Panc1 (cell line): ENCODE data around the gene ART1. TPM values are rescaled to one million over a fixed set of nuclear protein-coding genes. Genes with fewer than 3 reads are reported as not detected.

Experiments
- ATAC-seq: fragments of 200-7000 bp; cut with Tn5 transposase; 2 replicates; pipeline ENCODE4 v1.9.1; 2020; ENCODE audit warnings: mild to moderate bottlenecking, moderate library complexity
- BruUV-seq: library from RNA; stranded (reverse); fragments of 400-500 nt; replicated peaks from 2 replicates; lab custom pipeline; 2021; lab: Mats Ljungman, UMichigan
- CTCF ChIA-PET: fragments of 300-600 bp; sonication (Branson Sonifier 250); formaldehyde crosslinking; loops from one replicate; lab custom pipeline; 2022; ENCODE audit warnings: antibody characterized with exemption; lab: Charles Lee
- POLR2A ChIA-PET: fragments of 300-600 bp; sonication (Branson Sonifier 250); formaldehyde crosslinking; loops from one replicate; lab custom pipeline; 2022; ENCODE audit warnings: antibody characterized with exemption; lab: Charles Lee
- DNase-seq: peaks from one replicate; pipeline ENCODE4 v3.0.0-alpha.2; 2010; ENCODE audit warnings: low read depth, low spot score
- H3K27ac ChIP-seq: 2 replicates; pipeline ENCODE4 v1.5.1; 2011; ENCODE audit warnings: mild to moderate bottlenecking, low read length, inconsistent platforms
- H3K27me3 ChIP-seq: fragments of 200-500 bp; sonication (Bioruptor generic); 2 replicates; pipeline ENCODE4 v1.6.0; 2014; ENCODE audit warnings: low read length, inconsistent platforms; ENCODE audit not compliant: control insufficient read depth, insufficient read depth
- H3K36me3 ChIP-seq: fragments of 200-500 bp; sonication (Bioruptor generic); 2 replicates; pipeline ENCODE4 v1.5.1; 2014; ENCODE audit warnings: inconsistent platforms, mild to moderate bottlenecking, low read length, moderate library complexity; ENCODE audit not compliant: control insufficient read depth, insufficient read depth
- H3K4me1 ChIP-seq: 2 replicates; pipeline ENCODE4 v1.5.1; 2011; ENCODE audit warnings: inconsistent platforms, mild to moderate bottlenecking, low read length, moderate library complexity; ENCODE audit not compliant: control insufficient read depth, insufficient read depth
- H3K4me3 ChIP-seq, 2 experiments: 2 replicates each; pipeline ENCODE4 v1.5.1; 2011 to 2012; ENCODE audit warnings: low read depth in 2 of 2, low read length in 2 of 2, mild to moderate bottlenecking in 2 of 2, inconsistent platforms in 1 of 2, moderate library complexity in 1 of 2
- H3K9me3 ChIP-seq: fragments of 200-500 bp; sonication (Bioruptor generic); 2 replicates; pipeline ENCODE4 v1.5.1; 2014; ENCODE audit warnings: low read depth, mild to moderate bottlenecking, inconsistent platforms, low read length, moderate library complexity; ENCODE audit not compliant: control insufficient read depth, insufficient read depth
- CTCF ChIP-seq: fragments of 450-650 bp; IDR thresholded peaks from 2 replicates; pipeline ENCODE4 v1.5.1; 2017; ENCODE audit warnings: mild to moderate bottlenecking
- POLR2AphosphoS5 ChIP-seq: IDR thresholded peaks from 2 replicates; pipeline ENCODE4 v1.6.1; 2012; ENCODE audit warnings: mild to moderate bottlenecking, low read depth, low read length, moderate library complexity
- REST ChIP-seq, 2 experiments: IDR thresholded peaks; 2 replicates each; pipeline ENCODE4 v1.6.1; 2011 to 2012; ENCODE audit warnings: low read depth in 2 of 2, control low read depth in 1 of 2, low read length in 1 of 2, mild to moderate bottlenecking in 1 of 2, moderate library complexity in 1 of 2; ENCODE audit not compliant: insufficient read depth in 1 of 2
- SIN3A ChIP-seq: IDR thresholded peaks from 2 replicates; pipeline ENCODE4 v1.6.1; 2012; ENCODE audit warnings: low read depth, mild to moderate bottlenecking, low read length, moderate library complexity, borderline replicate concordance; ENCODE audit not compliant: insufficient read depth
- TCF7L2 ChIP-seq: IDR thresholded peaks from 2 replicates; pipeline ENCODE4 v1.6.1; 2011; ENCODE audit warnings: mild to moderate bottlenecking, low read depth, low read length, inconsistent platforms
- in situ Hi-C: cut with HindIII; loops from 2 replicates; pipeline ENCODE4 v1.10.0; 2016; ENCODE audit warnings: low sequenced_read_pairs, low pct_unique_long_range_greater_than_20kb
- intact Hi-C: fragments of 100-400 bp; cut with micrococcal nuclease; formaldehyde crosslinking; loops from one replicate; pipeline ENCODE4 v1.10.0; 2022; ENCODE audit not compliant: unreplicated experiment
- total RNA-seq: library from RNA; stranded (reverse); gene quantifications from one replicate; pipeline ENCODE4 v1.2.1, GENCODE V29; 2021; ENCODE audit not compliant: unreplicated experiment

The ART1 gene
- total RNA-seq, 1 experiment from 2014 or later = not detected

DNA sequence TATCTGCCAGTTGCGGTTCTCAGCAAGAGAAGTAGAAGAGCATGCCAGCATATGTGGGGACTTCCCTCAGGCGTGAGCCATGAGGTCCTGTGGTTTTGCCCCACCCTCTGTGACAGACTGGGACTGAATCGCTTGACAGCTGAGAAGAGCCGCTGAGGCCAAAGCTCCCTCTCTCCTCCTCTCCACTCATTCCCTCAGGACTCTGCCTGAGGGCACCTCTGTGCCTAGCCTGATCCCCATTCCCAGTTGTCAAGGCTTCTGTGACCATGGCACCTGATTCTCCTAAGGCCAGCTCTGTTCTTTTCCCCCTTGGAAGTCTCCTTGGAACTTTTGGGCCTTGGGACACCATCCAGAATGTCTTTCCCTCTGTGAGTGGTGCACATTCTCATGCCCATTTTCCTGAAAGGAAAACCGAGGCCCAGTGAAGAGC, 30.2 kb upstream of the ART1 start:
- Histone ChIP-seq H3K4me1 (no peaks in the 10 kb centered on the region), H3K9me3 (peaks cover 5% of the 10 kb centered on the region; the same call in 1 of the 2 replicates), H3K27me3 (0 out of 2 replicates have a peak, but pooled peaks cover 2% of the 10 kb centered on the region), H3K36me3 (no peaks in the 10 kb centered on the region), H3K4me3 (no peak overlapping the region), H3K27ac (no peak overlapping the region)
- no TSS peak for BruUV-seq
- ChIA-PET CTCF (no interaction called here), POLR2A (no interaction called here)
- no peak for TF ChIP-seq TCF7L2
- no peak for TF ChIP-seq CTCF
- no peak for TF ChIP-seq POLR2AphosphoS5
- TF ChIP-seq SIN3A = no peak
- TF ChIP-seq REST (IDR thresholded peaks at IDR 0.05; ENCODE audit: insufficient read depth in 1 of 2, low read depth in 2 of 2, low read length in 1 of 2) = no peak
- intact Hi-C loops (no loop called here), in situ Hi-C loops (no loop called here)
- no peak for DNase-seq
- ATAC-seq = no peak

DNA sequence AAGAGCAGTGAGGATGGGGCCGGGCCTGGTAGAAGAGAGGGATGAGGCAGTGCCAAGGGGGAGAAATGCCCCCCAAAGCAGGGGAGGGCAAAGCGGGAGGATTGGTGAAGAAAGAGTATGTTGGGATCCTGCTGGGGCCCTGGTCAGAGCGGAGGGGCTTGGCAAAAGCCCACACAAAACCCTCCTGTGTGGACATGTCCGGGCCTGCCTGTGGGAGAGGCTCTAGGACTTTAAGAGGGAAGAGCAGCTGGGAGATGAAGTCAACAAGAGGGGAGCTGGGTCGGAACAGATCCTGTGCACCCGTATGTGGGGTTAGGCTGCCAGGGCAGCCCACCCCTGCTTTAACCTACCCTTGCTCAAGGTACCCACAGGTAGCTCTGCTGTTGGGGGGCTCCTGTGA, 28.9 kb upstream of the ART1 start:
- no TSS peak for BruUV-seq
- Histone ChIP-seq H3K4me3 (no peak overlapping the region), H3K36me3 (no peaks in the 10 kb centered on the region), H3K4me1 (no peaks in the 10 kb centered on the region), H3K27me3 (0 out of 2 replicates have a peak, but pooled peaks cover 2% of the 10 kb centered on the region), H3K27ac (no peak overlapping the region), H3K9me3 (peaks cover 5% of the 10 kb centered on the region; the same call in 1 of the 2 replicates)
- no peak for TF ChIP-seq POLR2AphosphoS5
- ChIA-PET CTCF (interaction anchor here (0.6 kb wide), 1 partner anchor 66 kb away, joined by 3 read pairs; no protein-coding TSS in a partner anchor), POLR2A (no interaction called here)
- ATAC-seq (no peak), DNase-seq (no peak)
- intact Hi-C loops = no loop called here
- in situ Hi-C loops = no loop called here

GRCh38 chr11:3616721-3617460, 28.0 kb upstream of the ART1 start:
- DNase-seq (no peak), ATAC-seq (no peak)
- ChIA-PET POLR2A (no interaction called here), CTCF (no interaction called here)
- no peaks in the 10 kb centered on the region for H3K36me3 ChIP-seq
- H3K27me3 ChIP-seq = 0 out of 2 replicates have a peak, but pooled peaks cover 1% of the 10 kb centered on the region
- H3K9me3 ChIP-seq = peaks cover 4% of the 10 kb centered on the region; the same call in 1 of the 2 replicates
- H3K4me3 ChIP-seq = no peak overlapping the region
- BruUV-seq = no TSS peak
- intact Hi-C loops = no loop called here
- no peak overlapping the region for H3K27ac ChIP-seq
- H3K4me1 ChIP-seq = no peaks in the 10 kb centered on the region
- in situ Hi-C loops = no loop called here
- TF ChIP-seq POLR2AphosphoS5 (no peak), TCF7L2 (no peak), CTCF (no peak), REST (IDR thresholded peaks at IDR 0.05; ENCODE audit: insufficient read depth in 1 of 2, low read depth in 2 of 2, low read length in 1 of 2) (no peak), SIN3A (no peak)
